ENCODE results near the gene SBF2.

Gene SBF2

DNA sequence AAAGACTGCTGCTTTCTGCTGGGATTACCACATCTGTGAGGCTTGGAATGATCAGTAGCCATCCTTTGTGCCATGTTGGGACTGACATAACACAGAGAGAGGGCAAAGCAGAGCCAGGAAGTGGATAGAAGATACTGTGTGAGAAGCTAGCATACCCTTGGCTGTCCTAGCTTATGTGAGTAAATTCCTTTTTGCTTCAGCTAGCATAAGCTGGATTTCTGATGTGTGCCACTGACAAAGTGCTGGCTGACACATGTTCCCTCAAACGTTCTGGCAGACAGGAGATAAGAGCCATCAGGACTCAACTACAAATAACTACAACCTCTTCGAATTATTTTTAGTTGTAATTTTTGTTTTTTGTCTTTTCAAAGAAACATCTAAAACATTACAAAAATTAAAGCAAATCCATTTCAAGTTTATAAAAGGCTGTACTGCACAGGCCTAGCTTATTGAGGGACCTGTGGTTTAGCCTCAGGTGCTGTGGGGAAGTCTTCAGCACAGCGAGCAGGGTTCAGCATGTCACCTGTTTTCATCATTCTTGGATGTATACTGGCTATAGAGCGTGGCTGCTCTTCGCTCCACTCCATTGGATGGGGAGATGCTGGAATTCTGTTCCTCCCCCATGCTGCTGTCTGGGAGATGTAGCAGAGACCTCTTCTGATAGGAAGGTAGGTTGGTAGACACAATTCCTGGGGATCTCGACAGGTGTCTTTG, 509.3 kb downstream of the SBF2 start:
- Histone ChIP-seq H3K9me3 (ENCODE audit: low read length) (no peaks in the 10 kb centered on the region), H3K36me3 (ENCODE audit: insufficient read depth, low read length) (peaks cover 65% of the 10 kb centered on the region), H3K27me3 (ENCODE audit: insufficient read depth, low read length) (no peaks in the 10 kb centered on the region), H3K4me3 (ENCODE audit: low read length) (no peak overlapping the region), H3K4me1 (ENCODE audit: insufficient read depth, low read length) (no peaks in the 10 kb centered on the region), H2AFZ (ENCODE audit: low read depth, low read length) (no peak overlapping the region)

DNA sequence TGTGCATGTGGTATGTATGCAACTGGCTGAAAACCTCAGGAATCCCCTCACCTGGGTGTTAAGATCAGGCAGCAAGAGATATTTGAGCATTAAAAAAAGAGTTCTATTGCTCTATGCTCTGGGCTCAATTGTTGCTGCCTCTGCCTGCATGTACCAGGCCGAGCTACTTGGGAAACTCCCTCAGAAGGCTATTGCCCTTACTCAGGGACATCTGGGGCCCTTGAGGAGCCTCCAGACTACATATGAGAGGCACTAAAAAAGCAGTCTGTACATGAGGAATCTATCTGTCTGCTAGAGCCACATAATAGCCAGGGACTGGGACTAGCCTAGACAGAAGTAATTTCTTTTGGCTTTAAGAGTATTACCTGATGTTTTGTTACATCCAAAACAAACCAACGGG, 510.0 kb downstream of the SBF2 start:
- H3K4me1 ChIP-seq (ENCODE audit: insufficient read depth, low read length): no peaks in the 10 kb centered on the region
- no peak overlapping the region for H3K4me3 ChIP-seq (ENCODE audit: low read length)
- no peaks in the 10 kb centered on the region for H3K9me3 ChIP-seq (ENCODE audit: low read length)
- H3K27me3 ChIP-seq (ENCODE audit: insufficient read depth, low read length): no peaks in the 10 kb centered on the region
- H3K36me3 ChIP-seq (ENCODE audit: insufficient read depth, low read length): peaks cover 64% of the 10 kb centered on the region
- H2AFZ ChIP-seq (ENCODE audit: low read depth, low read length): no peak overlapping the region

DNA sequence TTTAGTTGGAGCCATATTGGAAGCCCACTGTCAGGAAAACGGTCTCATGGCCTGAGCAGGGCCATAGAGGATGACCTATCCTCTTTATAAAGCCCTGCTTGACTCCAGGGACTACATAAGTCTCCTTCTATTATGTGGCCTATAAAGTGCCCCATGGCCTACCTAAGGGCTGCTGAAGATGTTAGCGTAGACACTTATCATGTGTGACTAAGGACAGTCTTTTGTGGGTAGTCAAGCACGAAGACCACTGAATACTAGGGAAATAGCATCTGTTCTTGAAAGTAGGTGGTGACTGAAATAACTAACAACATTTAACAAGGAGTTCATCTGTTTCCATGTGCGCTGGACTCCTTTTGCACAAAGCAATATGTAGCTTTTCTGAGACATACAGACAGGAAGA, 513.1 kb downstream of the SBF2 start:
- Histone ChIP-seq H3K4me3 (ENCODE audit: low read length) (no peak overlapping the region), H3K36me3 (ENCODE audit: insufficient read depth, low read length) (peaks cover 48% of the 10 kb centered on the region), H3K4me1 (ENCODE audit: insufficient read depth, low read length) (no peaks in the 10 kb centered on the region), H3K9me3 (ENCODE audit: low read length) (no peaks in the 10 kb centered on the region), H2AFZ (ENCODE audit: low read depth, low read length) (no peak overlapping the region), H3K27me3 (ENCODE audit: insufficient read depth, low read length) (no peaks in the 10 kb centered on the region)

DNA sequence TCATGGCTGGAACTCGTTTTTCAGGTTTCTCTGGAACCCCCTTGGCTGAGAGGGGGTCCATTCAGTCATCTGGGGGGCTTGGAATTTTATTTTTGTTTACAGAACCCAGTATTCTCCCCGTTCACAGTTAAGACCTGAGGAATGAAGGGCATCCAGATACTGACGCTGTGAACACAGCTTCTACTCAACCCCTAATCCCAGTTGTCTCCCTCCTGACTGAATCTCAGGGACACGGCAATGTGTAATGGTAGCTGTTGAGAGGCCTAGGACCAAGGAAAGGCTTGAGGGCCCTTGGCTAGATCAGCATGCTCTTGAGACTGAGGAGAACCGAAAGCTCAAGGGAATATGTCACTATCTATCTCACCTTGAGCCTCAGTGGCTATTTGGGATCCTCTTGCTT, 516.5 kb downstream of the SBF2 start:
- Histone ChIP-seq H3K4me3 (ENCODE audit: low read length) (no peak overlapping the region), H3K4me1 (ENCODE audit: insufficient read depth, low read length) (no peaks in the 10 kb centered on the region), H3K36me3 (ENCODE audit: insufficient read depth, low read length) (peaks cover 31% of the 10 kb centered on the region)

DNA sequence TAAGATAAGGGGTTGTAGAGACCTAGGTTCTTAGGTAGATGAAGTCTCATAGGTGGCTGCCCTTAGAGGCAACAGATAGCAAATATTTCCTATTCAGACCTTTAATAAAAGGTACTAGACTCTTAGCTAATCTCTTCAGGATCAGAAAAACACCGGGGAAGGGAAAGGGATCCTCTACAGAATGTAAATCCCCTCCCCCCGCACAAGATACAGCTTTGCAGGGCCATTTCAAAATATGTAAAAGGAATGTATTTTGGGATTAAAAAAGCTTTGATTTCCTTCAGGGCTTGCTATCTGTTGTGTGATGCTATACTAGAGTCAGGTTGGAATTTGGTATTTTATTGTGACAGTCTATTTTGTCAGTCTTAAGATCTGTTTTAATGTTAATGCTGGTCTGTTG, 517.0 kb downstream of the SBF2 start:
- Histone ChIP-seq H3K4me3 (ENCODE audit: low read length) (no peak overlapping the region), H3K27me3 (ENCODE audit: insufficient read depth, low read length) (no peaks in the 10 kb centered on the region), H3K9me3 (ENCODE audit: low read length) (no peaks in the 10 kb centered on the region), H2AFZ (ENCODE audit: low read depth, low read length) (no peak overlapping the region), H3K4me1 (ENCODE audit: insufficient read depth, low read length) (no peaks in the 10 kb centered on the region), H3K36me3 (ENCODE audit: insufficient read depth, low read length) (peaks cover 31% of the 10 kb centered on the region)

More for the DNA sequence above, 516.5 kb downstream of the SBF2 start:
- Histone ChIP-seq H3K9me3 (ENCODE audit: low read length) (no peaks in the 10 kb centered on the region), H3K27me3 (ENCODE audit: insufficient read depth, low read length) (no peaks in the 10 kb centered on the region), H2AFZ (ENCODE audit: low read depth, low read length) (no peak overlapping the region)

DNA sequence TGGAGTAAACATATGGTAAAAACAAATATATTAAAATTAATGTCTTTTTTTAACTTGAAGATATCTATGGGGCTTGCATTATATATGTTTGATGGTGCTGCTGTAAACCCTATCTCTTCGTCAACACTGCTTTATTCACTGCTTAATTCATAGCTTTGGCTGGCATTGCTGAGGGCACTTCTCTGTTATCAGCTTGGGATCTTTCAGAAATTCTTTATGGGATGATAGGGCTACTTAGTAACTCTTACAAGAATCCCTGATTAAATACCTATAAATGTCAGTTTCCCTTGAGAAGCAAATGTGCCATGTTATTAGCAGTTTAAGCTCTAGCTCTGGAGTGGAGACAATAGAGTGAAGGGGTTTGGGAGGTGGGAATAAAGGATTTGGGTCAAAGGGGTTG, 517.8 kb downstream of the SBF2 start:
- H2AFZ ChIP-seq (ENCODE audit: low read depth, low read length): no peak overlapping the region
- no peaks in the 10 kb centered on the region for H3K4me1 ChIP-seq (ENCODE audit: insufficient read depth, low read length)
- no peak overlapping the region for H3K4me3 ChIP-seq (ENCODE audit: low read length)
- H3K36me3 ChIP-seq (ENCODE audit: insufficient read depth, low read length): peaks cover 25% of the 10 kb centered on the region
- no peaks in the 10 kb centered on the region for H3K27me3 ChIP-seq (ENCODE audit: insufficient read depth, low read length)
- no peaks in the 10 kb centered on the region for H3K9me3 ChIP-seq (ENCODE audit: low read length)

DNA sequence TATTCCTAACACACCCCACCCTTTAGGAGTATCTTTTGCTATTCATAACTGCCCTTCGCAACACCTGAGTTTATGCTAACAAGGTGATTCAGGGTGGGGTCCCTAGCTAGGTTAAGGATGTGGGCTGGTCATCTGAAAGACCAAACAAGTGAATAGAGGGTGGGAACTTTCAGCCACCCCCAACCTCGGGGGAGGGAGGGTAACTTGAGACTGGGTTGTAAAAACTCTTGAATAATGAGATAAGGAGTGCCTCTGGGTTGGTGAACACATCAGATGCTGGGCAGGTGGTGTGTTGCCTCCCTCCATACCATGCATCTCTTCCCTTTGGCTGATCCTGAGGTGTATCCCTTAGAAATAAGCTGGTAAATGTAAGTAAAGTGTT, 518.6 kb downstream of the SBF2 start:
- Histone ChIP-seq H3K4me1 (ENCODE audit: insufficient read depth, low read length) (no peaks in the 10 kb centered on the region), H3K27me3 (ENCODE audit: insufficient read depth, low read length) (no peaks in the 10 kb centered on the region), H3K9me3 (ENCODE audit: low read length) (no peaks in the 10 kb centered on the region), H2AFZ (ENCODE audit: low read depth, low read length) (no peak overlapping the region), H3K4me3 (ENCODE audit: low read length) (no peak overlapping the region), H3K36me3 (ENCODE audit: insufficient read depth, low read length) (peaks cover 19% of the 10 kb centered on the region)

DNA sequence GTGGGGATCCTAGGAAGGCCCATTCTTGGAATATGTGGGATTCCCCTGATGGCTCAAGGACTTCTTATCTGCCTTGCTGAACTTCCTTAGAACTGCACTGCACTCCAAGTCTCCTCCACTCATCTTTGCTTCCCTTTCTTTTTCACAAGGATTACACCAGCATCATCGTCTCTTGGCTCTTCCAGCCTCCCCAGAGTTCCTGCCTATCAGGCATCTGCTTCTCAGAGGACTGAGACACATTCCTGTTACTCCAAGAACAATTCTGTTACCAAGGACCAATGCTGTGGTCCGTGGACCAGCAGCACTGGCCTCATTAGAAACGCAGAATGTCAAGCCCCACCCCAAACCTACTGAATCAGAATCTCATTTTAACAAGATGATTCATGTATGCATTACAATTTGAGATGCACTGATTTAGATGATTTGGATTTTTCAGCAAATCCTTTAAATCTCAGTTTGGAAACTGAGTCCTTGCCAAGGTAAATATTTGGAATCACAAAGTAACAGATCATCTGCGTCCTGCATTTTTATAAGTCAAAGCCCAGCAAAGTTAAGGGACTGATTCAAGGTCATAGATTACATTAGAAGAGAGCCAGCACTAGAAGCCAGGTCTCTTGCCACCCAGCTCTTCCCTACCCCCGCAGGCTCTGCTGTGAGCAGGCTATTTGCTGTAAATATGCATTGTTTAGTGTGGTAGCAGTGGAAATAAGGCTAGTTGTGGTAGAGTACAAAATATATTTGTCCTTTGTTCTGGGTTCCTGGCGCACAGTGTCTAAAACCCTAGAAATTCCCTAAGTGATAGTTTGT, 519.2 kb downstream of the SBF2 start:
- Histone ChIP-seq H2AFZ (ENCODE audit: low read depth, low read length) (no peak overlapping the region), H3K9me3 (ENCODE audit: low read length) (no peaks in the 10 kb centered on the region), H3K27me3 (ENCODE audit: insufficient read depth, low read length) (no peaks in the 10 kb centered on the region), H3K4me3 (ENCODE audit: low read length) (no peak overlapping the region), H3K36me3 (ENCODE audit: insufficient read depth, low read length) (peaks cover 13% of the 10 kb centered on the region), H3K4me1 (ENCODE audit: insufficient read depth, low read length) (no peaks in the 10 kb centered on the region)

DNA sequence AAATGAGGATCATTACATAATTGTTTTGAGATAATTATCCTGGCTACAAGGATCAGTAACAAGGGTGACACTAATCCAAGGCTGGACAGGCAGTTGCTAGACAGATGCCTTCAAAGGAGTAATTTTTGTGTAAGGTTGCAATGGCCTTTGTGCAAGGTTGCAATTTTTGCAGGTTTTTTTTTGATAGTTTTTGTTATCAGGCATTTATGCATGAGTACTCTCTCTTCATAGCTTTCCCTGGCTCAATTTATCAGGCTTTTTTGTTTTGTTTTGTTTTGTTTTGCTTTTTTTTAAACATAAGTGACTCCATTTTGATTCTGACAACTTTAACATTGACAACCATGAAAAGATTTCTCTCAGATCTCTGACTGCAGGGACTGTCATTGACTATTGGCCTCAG, 519.9 kb downstream of the SBF2 start:
- Histone ChIP-seq H2AFZ (ENCODE audit: low read depth, low read length) (no peak overlapping the region), H3K27me3 (ENCODE audit: insufficient read depth, low read length) (no peaks in the 10 kb centered on the region), H3K4me3 (ENCODE audit: low read length) (no peak overlapping the region), H3K36me3 (ENCODE audit: insufficient read depth, low read length) (peaks cover 6% of the 10 kb centered on the region), H3K9me3 (ENCODE audit: low read length) (no peaks in the 10 kb centered on the region), H3K4me1 (ENCODE audit: insufficient read depth, low read length) (no peaks in the 10 kb centered on the region)

DNA sequence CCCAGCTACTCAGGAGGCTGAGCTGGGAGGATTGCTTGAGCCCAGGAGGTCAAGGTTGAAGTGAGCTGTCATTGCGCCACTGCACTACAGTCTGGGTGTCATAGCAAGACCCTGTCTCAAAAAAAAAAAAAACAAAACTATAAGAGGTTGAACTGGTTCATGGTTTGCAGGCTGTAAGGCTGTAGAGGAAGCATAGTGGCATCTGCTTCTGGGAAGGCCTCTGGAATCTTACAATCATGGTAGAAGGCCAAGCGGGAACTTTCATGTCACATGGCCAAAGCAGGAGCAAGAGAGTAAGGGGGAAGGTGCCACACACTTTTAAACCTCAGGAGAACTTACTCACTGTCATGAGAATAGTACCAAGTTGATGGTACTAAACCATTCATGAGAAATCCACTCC, 520.5 kb downstream of the SBF2 start:
- H3K4me1 ChIP-seq (ENCODE audit: insufficient read depth, low read length): no peaks in the 10 kb centered on the region
- no peaks in the 10 kb centered on the region for H3K27me3 ChIP-seq (ENCODE audit: insufficient read depth, low read length)
- H3K9me3 ChIP-seq (ENCODE audit: low read length): no peaks in the 10 kb centered on the region
- H3K4me3 ChIP-seq (ENCODE audit: low read length): no peak overlapping the region
- H3K36me3 ChIP-seq (ENCODE audit: insufficient read depth, low read length): peaks cover 6% of the 10 kb centered on the region
- no peak overlapping the region for H2AFZ ChIP-seq (ENCODE audit: low read depth, low read length)

DNA sequence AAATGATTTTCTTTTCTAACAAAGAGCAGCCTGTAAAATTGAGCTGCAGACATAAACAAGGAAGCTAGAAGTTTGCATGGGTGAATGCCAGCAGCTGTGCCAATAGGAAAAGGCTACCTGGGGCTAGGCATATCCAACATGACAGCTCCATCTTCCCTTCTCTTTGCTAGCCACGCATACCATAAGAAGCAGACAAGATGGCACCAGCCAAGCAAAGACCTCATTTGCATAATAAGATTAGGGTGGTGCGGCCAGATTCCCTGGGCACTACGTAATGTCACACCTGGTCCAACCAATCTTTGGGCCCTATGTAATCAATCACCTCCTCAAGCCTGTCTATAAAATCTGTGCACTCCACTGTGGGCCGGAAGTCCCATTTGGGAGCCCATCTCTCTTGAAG, 521.8 kb downstream of the SBF2 start:
- Histone ChIP-seq H2AFZ (ENCODE audit: low read depth, low read length) (no peak overlapping the region), H3K9me3 (ENCODE audit: low read length) (no peaks in the 10 kb centered on the region), H3K36me3 (ENCODE audit: insufficient read depth, low read length) (peaks cover under 1% of the 10 kb centered on the region), H3K4me3 (ENCODE audit: low read length) (no peak overlapping the region), H3K27me3 (ENCODE audit: insufficient read depth, low read length) (no peaks in the 10 kb centered on the region), H3K4me1 (ENCODE audit: insufficient read depth, low read length) (no peaks in the 10 kb centered on the region)

DNA sequence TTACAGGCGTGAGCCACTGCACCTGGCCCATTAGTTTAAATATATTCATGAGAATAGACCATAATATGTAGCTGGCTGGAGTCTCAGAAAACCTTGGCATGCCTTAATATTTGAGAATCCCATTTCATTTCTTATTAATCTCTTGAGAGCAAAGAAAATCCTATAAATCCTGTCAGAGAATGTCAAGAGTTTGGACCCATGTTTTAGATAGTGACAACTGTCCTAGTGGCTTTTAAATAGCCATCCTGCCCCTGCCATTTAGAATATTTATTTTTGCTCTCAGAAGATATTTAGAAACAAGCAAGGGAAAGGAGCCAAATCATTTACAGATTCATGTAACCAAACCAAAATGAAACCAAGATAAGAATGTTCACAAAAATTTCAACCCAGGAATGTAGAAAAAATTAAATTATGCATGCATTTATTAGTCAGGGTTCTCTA, 522.9 kb downstream of the SBF2 start:
- H3K4me3 ChIP-seq (ENCODE audit: low read length): no peak overlapping the region
- H2AFZ ChIP-seq (ENCODE audit: low read depth, low read length): no peak overlapping the region
- H3K27me3 ChIP-seq (ENCODE audit: insufficient read depth, low read length): no peaks in the 10 kb centered on the region
- H3K9me3 ChIP-seq (ENCODE audit: low read length): no peaks in the 10 kb centered on the region
- H3K4me1 ChIP-seq (ENCODE audit: insufficient read depth, low read length): peaks cover 2% of the 10 kb centered on the region
- no peaks in the 10 kb centered on the region for H3K36me3 ChIP-seq (ENCODE audit: insufficient read depth, low read length)

DNA sequence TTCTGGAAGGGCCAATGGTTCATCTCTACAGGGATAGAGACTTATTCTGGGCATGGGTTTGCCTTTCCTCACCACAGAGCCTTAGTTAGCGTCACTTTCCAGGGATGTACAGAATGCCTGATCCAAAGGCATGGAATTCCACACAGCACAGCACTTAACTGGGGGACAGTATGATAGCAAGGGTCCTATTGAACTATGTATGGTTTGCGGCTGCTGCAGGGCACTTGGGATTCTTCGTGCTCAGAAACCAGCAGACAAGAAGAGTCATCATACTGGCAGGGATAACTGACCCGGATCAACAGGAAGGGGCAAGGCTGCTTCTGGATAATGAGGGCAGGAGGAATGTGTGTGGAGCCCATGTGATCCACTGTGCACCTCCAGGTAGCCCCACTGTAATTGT, 524.4 kb downstream of the SBF2 start:
- no peaks in the 10 kb centered on the region for H3K27me3 ChIP-seq (ENCODE audit: insufficient read depth, low read length)
- no peak overlapping the region for H2AFZ ChIP-seq (ENCODE audit: low read depth, low read length)
- H3K9me3 ChIP-seq (ENCODE audit: low read length): no peaks in the 10 kb centered on the region
- no peak overlapping the region for H3K4me3 ChIP-seq (ENCODE audit: low read length)
- H3K36me3 ChIP-seq (ENCODE audit: insufficient read depth, low read length): no peaks in the 10 kb centered on the region
- H3K4me1 ChIP-seq (ENCODE audit: insufficient read depth, low read length): peaks cover 15% of the 10 kb centered on the region
